Lower leg skin (tissue), 4 donors: ENCODE results near the gene EHD2. TPM values are rescaled to one million over a fixed set of nuclear protein-coding genes. Genes with fewer than 3 reads are reported as not detected.
"Not testable (repeated sequence)": the region's sequence is repeated elsewhere in the genome, so short reads cannot be mapped to it uniquely, and the experiment has no call there.

Experiments
- DNase-seq, 2 donors: peaks; one replicate each; pipeline ENCODE4 v3.0.0-alpha.2; 2019; ENCODE audit warnings: low spot score in 2 of 2
- H3K4me3 ChIP-seq: fragments of 200-600 bp; sonication (generic); 2 replicates; pipeline ENCODE4 v1.5.1; 2017; ENCODE audit warnings: mild to moderate bottlenecking, low read depth; ENCODE audit not compliant: poor library complexity, severe bottlenecking
- CTCF ChIP-seq, 3 donors: fragments of 450-650 bp; IDR thresholded peaks; one replicate each; pipeline ENCODE4 v1.5.1; 2016; ENCODE audit warnings: antibody characterized with exemption in 3 of 3, mild to moderate bottlenecking in 3 of 3, moderate library complexity in 2 of 3
- POLR2A ChIP-seq, 2 donors: fragments of 450-650 bp; IDR thresholded peaks; one replicate each; pipeline ENCODE4 v1.6.1; 2016 to 2017; ENCODE audit warnings: antibody characterized with exemption in 2 of 2, mild to moderate bottlenecking in 1 of 2, moderate library complexity in 1 of 2
- WGBS, 2 donors: methylation state at CpG; one replicate each; pipeline ENCODE4 v1.1.5; 2018; 5-methylcytosine and 5-hydroxymethylcytosine counted together
- intact Hi-C: fragments of 100-400 bp; cut with DNase I; formaldehyde crosslinking; loops from one replicate; pipeline ENCODE4 v1.15.0; 2023; ENCODE audit warnings: low total_unique reads
- total RNA-seq, 4 donors: library from RNA; depleted of rRNA; stranded (reverse); fragments of >200 nt; gene quantifications; one replicate each; pipeline ENCODE4 v1.1.0, GENCODE V29; 2016

The EHD2 gene
- total RNA-seq, 4 donors from 2014 or later, result 49.4 to 89.4 (median 66.0) TPM

- intact Hi-C loops, result no loop called here
- peak; percentile 98 to 100 for DNase-seq
- 4 to 5% methylated on average over 53 of the region's 53 CpGs for WGBS, 2 donors
Observed at GRCh38 chr19:47745010-47745901, 32.0 kb downstream of the EHD2 start, which contains the start of gene NOP53. Gene NOP53 (plus strand): TSS chr19:47745546. CDS start chr19:47745560, 14 bp downstream.

GRCh38 chr19:47746129-47746528, 32.9 kb downstream of the EHD2 start:
- WGBS, 2 donors, result 66% methylated on average over 17 of the region's 17 CpGs
- intact Hi-C loops, DNase-seq, H3K4me3 ChIP-seq: not testable (repeated sequence)

More at GRCh38 chr19:47745010-47745901, 32.0 kb downstream of the EHD2 start, which contains the start of gene NOP53:
- TF ChIP-seq POLR2A (IDR thresholded peaks at IDR 0.05) (no peak), CTCF (IDR thresholded peaks at IDR 0.05) (no peak)
- peak within 1 kb of the TSS; percentile 64 for H3K4me3 ChIP-seq

- WGBS, 2 donors, result 72 to 87% methylated on average over 3 of the region's 3 CpGs
- no peak for TF ChIP-seq POLR2A (IDR thresholded peaks at IDR 0.05)
- no peak for TF ChIP-seq CTCF (IDR thresholded peaks at IDR 0.05)
- intact Hi-C loops, result no loop called here
- H3K4me3 ChIP-seq, result no peak overlapping the region
- DNase-seq, result no peak
Observed at GRCh38 chr19:47749326-47749725, 36.1 kb downstream of the EHD2 start.

- no peak for DNase-seq
- WGBS, 2 donors, result 89 to 91% methylated on average over 15 to 18 of the region's 18 CpGs
- H3K4me3 ChIP-seq, result no peak overlapping the region
- intact Hi-C loops, result no loop called here
- TF ChIP-seq POLR2A (IDR thresholded peaks at IDR 0.05), result no peak
- no peak for TF ChIP-seq CTCF (IDR thresholded peaks at IDR 0.05)
Observed at GRCh38 chr19:47750752-47751151, 37.5 kb downstream of the EHD2 start.

- H3K4me3 ChIP-seq, result no peak overlapping the region
- intact Hi-C loops, result no loop called here
- no peak for DNase-seq
- TF ChIP-seq CTCF (IDR thresholded peaks at IDR 0.05) (no peak), POLR2A (IDR thresholded peaks at IDR 0.05) (no peak)
- WGBS, 2 donors, result 87 to 93% methylated on average over 27 of the region's 27 CpGs
Observed at GRCh38 chr19:47752440-47753211, 39.4 kb downstream of the EHD2 start.
